ENCODE results near the gene TMPRSS6. TPM values are rescaled to one million over a fixed set of nuclear protein-coding genes. Genes with fewer than 3 reads are reported as not detected.
"Not testable (repeated sequence)": the region's sequence is repeated elsewhere in the genome, so short reads cannot be mapped to it uniquely, and the experiment has no call there.

The TMPRSS6 gene
- total RNA-seq, 1 donor from 2014 or later: 0.31 TPM

- no peak for DNase-seq (ENCODE audit: low spot score)
These were observed 20.6 kb downstream of the TMPRSS6 start for GRCh38 chr22:37088750-37089408.

GRCh38 chr22:37088108-37088605 lies 21.4 kb downstream of the TMPRSS6 start:
- DNase-seq (ENCODE audit: low spot score): no peak

GRCh38 chr22:37086184-37086583 lies 23.3 kb downstream of the TMPRSS6 start:
- DNase-seq (ENCODE audit: low spot score): no peak

GRCh38 chr22:37084385-37084784 lies 25.1 kb downstream of the TMPRSS6 start:
- DNase-seq (ENCODE audit: low spot score): no peak

GRCh38 chr22:37083914-37084313 lies 25.6 kb downstream of the TMPRSS6 start:
- no peak for DNase-seq (ENCODE audit: low spot score)

- DNase-seq (ENCODE audit: low spot score): no peak
These were observed 27.2 kb downstream of the TMPRSS6 start for GRCh38 chr22:37082251-37082873.

GRCh38 chr22:37080838-37081237 lies 28.7 kb downstream of the TMPRSS6 start:
- no peak for DNase-seq (ENCODE audit: low spot score)

- no peak for DNase-seq (ENCODE audit: low spot score)
These were observed 29.1 kb downstream of the TMPRSS6 start for GRCh38 chr22:37080438-37080837.

GRCh38 chr22:37079668-37080171 lies 29.8 kb downstream of the TMPRSS6 start:
- no peak for DNase-seq (ENCODE audit: low spot score)

- no peak for DNase-seq (ENCODE audit: low spot score)
These were observed 30.4 kb downstream of the TMPRSS6 start for GRCh38 chr22:37079158-37079557.

GRCh38 chr22:37077802-37078448 lies 31.6 kb downstream of the TMPRSS6 start:
- no peak for DNase-seq (ENCODE audit: low spot score)

GRCh38 chr22:37075822-37076433 lies 33.6 kb downstream of the TMPRSS6 start:
- no peak for DNase-seq (ENCODE audit: low spot score)

GRCh38 chr22:37075046-37075445 lies 34.5 kb downstream of the TMPRSS6 start:
- no peak for DNase-seq (ENCODE audit: low spot score)

GRCh38 chr22:37074537-37074936 lies 35.0 kb downstream of the TMPRSS6 start:
- DNase-seq (ENCODE audit: low spot score): no peak

- DNase-seq (ENCODE audit: low spot score): no peak
These were observed 36.8 kb downstream of the TMPRSS6 start for GRCh38 chr22:37072673-37073072.

GRCh38 chr22:37071850-37072592 lies 37.5 kb downstream of the TMPRSS6 start:
- DNase-seq (ENCODE audit: low spot score): not testable (repeated sequence)

- no peak for DNase-seq (ENCODE audit: low spot score)
These were observed 38.8 kb downstream of the TMPRSS6 start for GRCh38 chr22:37070744-37071143.

GRCh38 chr22:37070334-37070733 lies 39.2 kb downstream of the TMPRSS6 start:
- DNase-seq (ENCODE audit: low spot score): no peak

- DNase-seq (ENCODE audit: low spot score): no peak
These were observed 39.8 kb downstream of the TMPRSS6 start for GRCh38 chr22:37069719-37070118.

GRCh38 chr22:37069319-37069718 lies 40.2 kb downstream of the TMPRSS6 start:
- no peak for DNase-seq (ENCODE audit: low spot score)

GRCh38 chr22:37068859-37069258 lies 40.7 kb downstream of the TMPRSS6 start:
- DNase-seq (ENCODE audit: low spot score): no peak

- no peak for DNase-seq (ENCODE audit: low spot score)
These were observed 42.1 kb downstream of the TMPRSS6 start for GRCh38 chr22:37067428-37067827.
